MM.1S (cell line): ENCODE results near the gene LEFTY1.

Experiments used
- EZH2phosphoT487 ChIP-seq: fragments of 300-600 bp; sonication (generic); IDR thresholded peaks from 2 replicates; pipeline ENCODE4 v1.6.1; 2018; ENCODE audit warnings: antibody characterized with exemption, low read length
- TF ChIP-seq, protein P1 (sequence below): fragments of 300-600 bp; sonication (generic); IDR thresholded peaks from 2 replicates; pipeline ENCODE4 v1.5.1; 2016; ENCODE audit warnings: antibody characterized with exemption, low read length, mixed read lengths

DNA sequence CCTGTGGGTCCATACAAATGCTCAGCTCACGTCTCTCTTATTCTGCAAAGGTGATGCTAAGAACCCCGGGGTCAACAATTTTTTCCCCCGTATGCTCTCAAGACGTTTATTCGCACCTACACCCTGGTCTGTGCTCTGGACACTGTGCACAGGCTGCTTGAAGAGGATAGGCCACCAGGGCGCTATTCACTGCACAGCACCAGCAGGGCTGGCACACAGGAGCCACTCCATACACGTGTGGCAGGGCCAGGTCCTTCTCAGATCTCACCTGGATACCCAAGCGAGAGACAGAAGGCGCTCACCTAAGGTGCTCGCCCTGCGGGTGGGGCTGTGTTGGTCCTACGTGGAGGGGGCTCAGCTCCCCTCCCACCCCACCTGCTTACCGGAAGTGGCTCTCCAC lies 23.4 kb downstream of the LEFTY1 start:
- TF ChIP-seq, protein P1, sequence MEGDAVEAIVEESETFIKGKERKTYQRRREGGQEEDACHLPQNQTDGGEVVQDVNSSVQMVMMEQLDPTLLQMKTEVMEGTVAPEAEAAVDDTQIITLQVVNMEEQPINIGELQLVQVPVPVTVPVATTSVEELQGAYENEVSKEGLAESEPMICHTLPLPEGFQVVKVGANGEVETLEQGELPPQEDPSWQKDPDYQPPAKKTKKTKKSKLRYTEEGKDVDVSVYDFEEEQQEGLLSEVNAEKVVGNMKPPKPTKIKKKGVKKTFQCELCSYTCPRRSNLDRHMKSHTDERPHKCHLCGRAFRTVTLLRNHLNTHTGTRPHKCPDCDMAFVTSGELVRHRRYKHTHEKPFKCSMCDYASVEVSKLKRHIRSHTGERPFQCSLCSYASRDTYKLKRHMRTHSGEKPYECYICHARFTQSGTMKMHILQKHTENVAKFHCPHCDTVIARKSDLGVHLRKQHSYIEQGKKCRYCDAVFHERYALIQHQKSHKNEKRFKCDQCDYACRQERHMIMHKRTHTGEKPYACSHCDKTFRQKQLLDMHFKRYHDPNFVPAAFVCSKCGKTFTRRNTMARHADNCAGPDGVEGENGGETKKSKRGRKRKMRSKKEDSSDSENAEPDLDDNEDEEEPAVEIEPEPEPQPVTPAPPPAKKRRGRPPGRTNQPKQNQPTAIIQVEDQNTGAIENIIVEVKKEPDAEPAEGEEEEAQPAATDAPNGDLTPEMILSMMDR = no peak
- no peak for TF ChIP-seq EZH2phosphoT487
